BJ (cell line): ENCODE results near the gene GPR21. TPM values are rescaled to one million over a fixed set of nuclear protein-coding genes. Genes with fewer than 3 reads are reported as not detected.

Experiments used
- CTCF ChIA-PET: fragments of 350-600 bp; formaldehyde crosslinking; extraction: SDS; loops from one replicate; lab custom pipeline; 2021; ENCODE audit warnings: antibody characterized with exemption, inconsistent platforms; lab: Yijun Ruan, JAX
- POLR2A ChIA-PET: fragments of 300-600 bp; sonication (Branson Sonifier 250); formaldehyde crosslinking; extraction: SDS; loops from one replicate; lab custom pipeline; 2021; ENCODE audit warnings: antibody characterized with exemption; lab: Charles Lee
- DNase-seq: peaks from one replicate; pipeline ENCODE4 v3.0.0-alpha.2; 2011; ENCODE audit warnings: low read depth
- H3K27me3 ChIP-seq: 2 replicates; pipeline ENCODE4 v1.6.0; 2011; ENCODE audit warnings: low read length; ENCODE audit not compliant: control insufficient read depth, insufficient read depth
- H3K36me3 ChIP-seq: 2 replicates; pipeline ENCODE4 v1.5.1; 2011; ENCODE audit warnings: low read length; ENCODE audit not compliant: control insufficient read depth, insufficient read depth
- H3K4me3 ChIP-seq: 2 replicates; pipeline ENCODE4 v1.5.1; 2011; ENCODE audit warnings: low read depth, mild to moderate bottlenecking, control low read depth, low read length
- polyA minus RNA-seq: library from RNA; depleted of rRNA, polyadenylated mRNA; stranded (reverse); fragments of >200 nt; gene quantifications from 2 replicates; pipeline ENCODE4 v1.2.3, GENCODE V29; 2011; rRNA and poly(A)+ RNA removed
- polyA plus RNA-seq: library from polyadenylated mRNA; depleted of rRNA; stranded (reverse); fragments of >200 nt; gene quantifications from 2 replicates; pipeline ENCODE4 v1.2.3, GENCODE V29; 2011; rRNA removed
- TF ChIP-seq, protein P1 (sequence below): IDR thresholded peaks from 2 replicates; pipeline ENCODE4 v1.5.1; 2011; ENCODE audit warnings: low read depth, mild to moderate bottlenecking, control low read depth, inconsistent platforms, low read length, moderate library complexity; ENCODE audit not compliant: insufficient read depth

Gene GPR21
- polyA plus RNA-seq (not detected in 2 replicates), polyA minus RNA-seq (1.9 and 11.1 TPM in 2 replicates)

GRCh38 chr9:123033352-123033751 lies at the start of gene GPR21:
Gene GPR21, plus strand, starts transcription at chr9:123033667. Its CDS starts 900 bp downstream, at chr9:123034567.
- ChIA-PET POLR2A (no interaction called here), CTCF (interaction anchor here (1.7 kb wide), 1 partner anchor 41 kb away, joined by 3 read pairs; no protein-coding TSS in a partner anchor)
- H3K27me3 ChIP-seq, result no peaks in the 10 kb centered on the region
- no peaks in the 10 kb centered on the region; the same call in 1 of the 2 replicates for H3K36me3 ChIP-seq
- TF ChIP-seq, protein P1, sequence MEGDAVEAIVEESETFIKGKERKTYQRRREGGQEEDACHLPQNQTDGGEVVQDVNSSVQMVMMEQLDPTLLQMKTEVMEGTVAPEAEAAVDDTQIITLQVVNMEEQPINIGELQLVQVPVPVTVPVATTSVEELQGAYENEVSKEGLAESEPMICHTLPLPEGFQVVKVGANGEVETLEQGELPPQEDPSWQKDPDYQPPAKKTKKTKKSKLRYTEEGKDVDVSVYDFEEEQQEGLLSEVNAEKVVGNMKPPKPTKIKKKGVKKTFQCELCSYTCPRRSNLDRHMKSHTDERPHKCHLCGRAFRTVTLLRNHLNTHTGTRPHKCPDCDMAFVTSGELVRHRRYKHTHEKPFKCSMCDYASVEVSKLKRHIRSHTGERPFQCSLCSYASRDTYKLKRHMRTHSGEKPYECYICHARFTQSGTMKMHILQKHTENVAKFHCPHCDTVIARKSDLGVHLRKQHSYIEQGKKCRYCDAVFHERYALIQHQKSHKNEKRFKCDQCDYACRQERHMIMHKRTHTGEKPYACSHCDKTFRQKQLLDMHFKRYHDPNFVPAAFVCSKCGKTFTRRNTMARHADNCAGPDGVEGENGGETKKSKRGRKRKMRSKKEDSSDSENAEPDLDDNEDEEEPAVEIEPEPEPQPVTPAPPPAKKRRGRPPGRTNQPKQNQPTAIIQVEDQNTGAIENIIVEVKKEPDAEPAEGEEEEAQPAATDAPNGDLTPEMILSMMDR, result no peak
- DNase-seq, result no peak
- H3K4me3 ChIP-seq, result no peak within 1 kb of the TSS

GRCh38 chr9:122986010-122986409 lies 47.5 kb upstream of the GPR21 start:
- ChIA-PET CTCF (no interaction called here), POLR2A (no interaction called here)
- Histone ChIP-seq H3K27me3 (no peaks in the 10 kb centered on the region), H3K36me3 (peaks cover 5% of the 10 kb centered on the region; the same call in 1 of the 2 replicates), H3K4me3 (no peak overlapping the region)
- TF ChIP-seq, protein P1, result no peak
- no peak for DNase-seq

- CTCF ChIA-PET, result no interaction called here
- POLR2A ChIA-PET, result no interaction called here
Measured at GRCh38 chr9:122988141-122988540, 45.3 kb upstream of the GPR21 start.

GRCh38 chr9:122988920-122989621 lies 44.4 kb upstream of the GPR21 start:
- Histone ChIP-seq H3K36me3 (peaks cover 5% of the 10 kb centered on the region; the same call in 1 of the 2 replicates), H3K27me3 (no peaks in the 10 kb centered on the region), H3K4me3 (no peak overlapping the region)
- ChIA-PET CTCF (no interaction called here), POLR2A (no interaction called here)
- TF ChIP-seq, protein P1, result no peak
- no peak for DNase-seq

More at GRCh38 chr9:122988141-122988540, 45.3 kb upstream of the GPR21 start:
- H3K36me3 ChIP-seq, result peaks cover 5% of the 10 kb centered on the region; the same call in 1 of the 2 replicates
- H3K27me3 ChIP-seq, result no peaks in the 10 kb centered on the region
- H3K4me3 ChIP-seq, result no peak overlapping the region
- DNase-seq, result no peak
- TF ChIP-seq, protein P1, result no peak

GRCh38 chr9:122991370-122991830 lies 42.1 kb upstream of the GPR21 start:
- ChIA-PET CTCF (interaction anchor here (1.0 to 1.9 kb wide), 8 partner anchors 10 to 527 kb away, joined by 3 to 7 read pairs (median 4); partner anchors contain the start of genes PDCL and RC3H2), POLR2A (interaction anchor here (0.6 kb wide), 2 partner anchors 9 to 78 kb away, joined by 8 to 10 read pairs; no protein-coding TSS in a partner anchor)
- TF ChIP-seq, protein P1, result peak; percentile 67
- H3K36me3 ChIP-seq, result 0 out of 2 replicates have a peak, but pooled peaks cover 3% of the 10 kb centered on the region
- no peak overlapping the region for H3K4me3 ChIP-seq
- no peaks in the 10 kb centered on the region for H3K27me3 ChIP-seq
- DNase-seq, result peak; percentile 83
